Neural crest cell (in vitro differentiated cells): Measurements from ENCODE around the gene PEX7. TPM values are rescaled to one million over a fixed set of nuclear protein-coding genes. Genes with fewer than 3 reads are reported as not detected.

ENCODE experiments used
- DNase-seq: peaks from one replicate; pipeline ENCODE4 v3.0.0; 2021; ENCODE audit warnings: low read depth, mixed read lengths, low spot score
- H3K27ac Mint-ChIP-seq: one replicate; pipeline ENCODE4 v1.8.0; 2021; ENCODE audit warnings: mild to moderate bottlenecking, mixed read lengths; ENCODE audit not compliant: unreplicated experiment
- H3K27me3 Mint-ChIP-seq: 2 replicates; pipeline ENCODE4 v1.8.0; 2021; ENCODE audit warnings: low read depth, mild to moderate bottlenecking, mixed read lengths
- H3K36me3 Mint-ChIP-seq: 2 replicates; pipeline ENCODE4 v1.8.0; 2021; ENCODE audit warnings: low read depth, mild to moderate bottlenecking, mixed read lengths
- H3K4me1 Mint-ChIP-seq: 2 replicates; pipeline ENCODE4 v1.8.0; 2021; ENCODE audit warnings: mixed read lengths
- H3K4me3 Mint-ChIP-seq: one replicate; pipeline ENCODE4 v1.8.0; 2021; ENCODE audit warnings: mild to moderate bottlenecking, mixed read lengths
- H3K9me3 Mint-ChIP-seq: 2 replicates; pipeline ENCODE4 v1.8.0; 2021; ENCODE audit warnings: mixed read lengths
- CTCF ChIP-seq: fragments of 200-600 bp; sonication (generic); conservative IDR thresholded peaks from 2 replicates; pipeline ENCODE4 v1.5.0; 2021; ENCODE audit warnings: antibody characterized with exemption, mild to moderate bottlenecking
- total RNA-seq: library from RNA; stranded (reverse); gene quantifications from 2 replicates; pipeline ENCODE4 v1.2.1, GENCODE V29; 2021

PEX7 gene
- total RNA-seq, 1 donor from 2014 or later: 5.3 TPM

- DNase-seq: no peak
- TF ChIP-seq CTCF: no peak
- Mint-ChIP-seq H3K4me1 (peaks cover 6% of the 10 kb centered on the region), H3K9me3 (no peaks in the 10 kb centered on the region), H3K27me3 (peaks cover 56% of the 10 kb centered on the region), H3K4me3 (peak overlapping the region; percentile 83), H3K36me3 (peaks cover 2% of the 10 kb centered on the region), H3K27ac (no peak overlapping the region)
Measured at GRCh38 chr6:136920216-136920615, 97.8 kb downstream of the PEX7 start.

GRCh38 chr6:136920671-136921380 lies 98.4 kb downstream of the PEX7 start:
- Mint-ChIP-seq H3K27ac (no peak overlapping the region), H3K27me3 (peaks cover 56% of the 10 kb centered on the region)

GRCh38 chr6:136921381-136921935 lies 99.1 kb downstream of the PEX7 start:
- Mint-ChIP-seq H3K27ac (no peak overlapping the region), H3K27me3 (peaks cover 56% of the 10 kb centered on the region), H3K36me3 (peaks cover 2% of the 10 kb centered on the region), H3K4me1 (peaks cover 6% of the 10 kb centered on the region), H3K9me3 (no peaks in the 10 kb centered on the region), H3K4me3 (peak overlapping the region; percentile 83)
- peak; percentile 17 for DNase-seq
- no peak for TF ChIP-seq CTCF

More at GRCh38 chr6:136920671-136921380, 98.4 kb downstream of the PEX7 start:
- DNase-seq: no peak
- H3K4me1 Mint-ChIP-seq: peaks cover 6% of the 10 kb centered on the region
- no peak for TF ChIP-seq CTCF
- peak overlapping the region; percentile 83 for H3K4me3 Mint-ChIP-seq
- peaks cover 2% of the 10 kb centered on the region for H3K36me3 Mint-ChIP-seq
- H3K9me3 Mint-ChIP-seq: no peaks in the 10 kb centered on the region

GRCh38 chr6:136921936-136922684 lies 99.7 kb downstream of the PEX7 start, which contains the start of gene SLC35D3:
TSS of gene SLC35D3 (plus strand) at chr6:136922301. CDS start at chr6:136922429, 128 bp downstream.
- no peak for TF ChIP-seq CTCF
- H3K9me3 Mint-ChIP-seq: no peaks in the 10 kb centered on the region
- peaks cover 6% of the 10 kb centered on the region for H3K4me1 Mint-ChIP-seq
- peak; percentile 28 for DNase-seq
- peak within 1 kb of the TSS; percentile 83 for H3K4me3 Mint-ChIP-seq
- peaks cover 57% of the 10 kb centered on the region for H3K27me3 Mint-ChIP-seq
- H3K27ac Mint-ChIP-seq: peak within 1 kb of the TSS; percentile 27
- peaks cover 2% of the 10 kb centered on the region for H3K36me3 Mint-ChIP-seq

GRCh38 chr6:136922685-136923006 lies 100.3 kb downstream of the PEX7 start:
- Mint-ChIP-seq H3K36me3 (peaks cover 2% of the 10 kb centered on the region), H3K27me3 (peaks cover 60% of the 10 kb centered on the region), H3K27ac (no peak overlapping the region), H3K4me1 (peaks cover 6% of the 10 kb centered on the region), H3K4me3 (peak overlapping the region; percentile 81), H3K9me3 (no peaks in the 10 kb centered on the region)
- no peak for TF ChIP-seq CTCF
- no peak for DNase-seq
